Spleen (tissue), 11 donors: Measurements from ENCODE around the gene SNX10. TPM values are rescaled to one million over a fixed set of nuclear protein-coding genes. Genes with fewer than 3 reads are reported as not detected.

ENCODE experiments used
- DNase-seq: peaks from one replicate; pipeline ENCODE4 v3.0.0-alpha.2; 2020
- H3K27ac ChIP-seq, 8 donors: fragments of 200-600 bp; sonication (generic) in 7 of 8; 1 replicate in 4 of 8; 2 replicates in 4 of 8; pipeline versions ENCODE4 v1.5.0 to v1.8.0; 2016 to 2021; ENCODE audit warnings: inconsistent platforms in 4 of 8, mild to moderate bottlenecking in 4 of 8, moderate library complexity in 1 of 8
- H3K27me3 ChIP-seq, 7 donors: fragments of 200-600 bp; sonication (generic) in 6 of 7; replicated peaks in 1 of 7; 1 replicate in 4 of 7; 2 replicates in 3 of 7; pipeline versions ENCODE4 v1.5.0 to v1.8.0; 2016 to 2021; ENCODE audit warnings: inconsistent platforms in 3 of 7, mild to moderate bottlenecking in 1 of 7
- H3K36me3 ChIP-seq, 6 donors: fragments of 200-600 bp; sonication (generic) in 5 of 6; 1 replicate in 4 of 6; 2 replicates in 2 of 6; pipeline versions ENCODE4 v1.5.0 to v1.8.0; 2016 to 2021; ENCODE audit warnings: inconsistent platforms in 2 of 6
- H3K4me1 ChIP-seq, 6 donors: fragments of 200-600 bp; sonication (generic) in 5 of 6; 1 replicate in 3 of 6; 2 replicates in 3 of 6; pipeline versions ENCODE4 v1.5.0 to v1.8.0; 2016 to 2021; ENCODE audit warnings: inconsistent platforms in 3 of 6
- H3K4me3 ChIP-seq, 8 donors: fragments of 200-600 bp; sonication (generic) in 7 of 8; 1 replicate in 4 of 8; 2 replicates in 4 of 8; pipeline versions ENCODE4 v1.5.0 to v1.8.0; 2016 to 2021; ENCODE audit warnings: inconsistent platforms in 4 of 8, mild to moderate bottlenecking in 4 of 8, moderate library complexity in 2 of 8
- H3K9me3 ChIP-seq, 8 donors: fragments of 200-600 bp; sonication (generic) in 7 of 8; 1 replicate in 4 of 8; 2 replicates in 4 of 8; pipeline versions ENCODE4 v1.5.0 to v1.8.0; 2016 to 2021; ENCODE audit warnings: inconsistent platforms in 4 of 8
- POLR2A ChIP-seq, 3 donors: fragments of 450-650 bp; IDR thresholded peaks; one replicate each; pipeline ENCODE4 v1.5.1; 2017; ENCODE audit warnings: antibody characterized with exemption in 3 of 3, mild to moderate bottlenecking in 1 of 3
- POLR2AphosphoS5 ChIP-seq, 3 donors: sonication (generic); formaldehyde crosslinking; IDR thresholded peaks; one replicate each; pipeline ENCODE4 v1.5.1; 2017; ENCODE audit warnings: antibody characterized with exemption in 3 of 3
- WGBS, 5 donors: extraction: QIAGEN DNeasy Blood & Tissue Kit in 3 of 5; methylation state at CpG; one replicate each; pipeline versions ENCODE4 v1.1.5 to v1.1.7; 2013 to 2018; 5-methylcytosine and 5-hydroxymethylcytosine counted together
- intact Hi-C: fragments of 100-400 bp; cut with DNase I; formaldehyde crosslinking; loops from one replicate; pipeline ENCODE4 v1.15.0; 2023; ENCODE audit warnings: low total_unique reads
- polyA plus RNA-seq, 3 donors: library from polyadenylated mRNA; stranded (reverse); fragments of 200-250 nt; gene quantifications; one replicate each; pipeline ENCODE4 v1.2.1, GENCODE V29; 2013
- total RNA-seq, 7 donors: library from RNA; depleted of rRNA in 3 of 7; stranded (reverse); fragments of >200 nt in 3 of 7; fragmentation: NEBNext Ultra II Directional in 4 of 7; extraction: Animal tissue kit (Norgen Biotek cat#: 25700) in 4 of 7; gene quantifications; one replicate each; pipeline versions ENCODE4 v1.1.0 to v1.2.1, GENCODE V29; 2016 to 2021
- TF ChIP-seq, protein P1 (sequence below), 11 experiments: fragments of 200-600 bp in 7 of 11; fragments of 450-650 bp in 4 of 11; sonication (generic) in 4 of 11; IDR thresholded peaks in 8 of 11; conservative IDR thresholded peaks in 3 of 11; 1 replicate in 7 of 11; 2 replicates in 4 of 11; pipeline versions ENCODE4 v1.4.0 to v1.8.0; 2016 to 2021; ENCODE audit warnings: antibody characterized with exemption in 11 of 11, inconsistent platforms in 4 of 11, mild to moderate bottlenecking in 1 of 11
- donor health status: healthy with polysubstance abuse.
- donor health status: DM: no; HTN: no; CAD: no; lungs with moderate emphysema.
- donor health status: DM: no; HTN: no; CAD: no.
- donor health status: Bipolar disorder and iron deficiency.
- donor health status: healthy.
- donor health status: DM: no; HTN: no; CAD: no.
- donor health status: DM: yes; HTN: yes; CAD: no.

The SNX10 gene
- total and polyA plus RNA-seq, 10 donors = 20.8 to 46.3 (median 38.7) TPM

DNA sequence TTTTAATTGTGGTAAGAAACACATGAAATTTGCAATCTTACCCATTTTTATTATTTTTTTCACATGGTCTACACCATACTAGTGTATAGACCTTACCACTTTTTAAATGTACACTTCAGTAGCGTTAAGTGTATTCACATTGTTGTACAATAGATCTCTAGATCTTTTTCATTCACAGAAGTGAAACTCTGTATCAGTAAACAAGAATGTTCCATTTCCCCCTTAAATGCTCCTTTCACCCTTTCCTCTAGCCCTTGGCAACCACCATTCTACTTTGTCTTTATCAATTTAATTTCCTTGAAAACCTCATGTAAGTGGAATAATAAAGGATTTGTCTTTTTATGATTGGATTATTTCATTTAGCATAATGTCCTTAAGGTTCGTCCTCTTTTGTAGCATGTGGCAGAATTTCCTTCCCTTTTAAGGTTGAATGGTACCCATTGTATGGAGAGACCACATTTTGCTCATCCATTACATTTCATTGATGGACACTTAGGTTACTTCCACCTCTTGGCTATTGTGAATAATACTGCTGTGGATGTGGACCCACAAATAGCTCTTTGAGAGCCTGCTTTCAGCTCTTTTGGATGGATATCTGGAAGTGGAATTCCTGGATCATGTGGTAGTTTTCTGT lies 45.7 kb downstream of the SNX10 start:
- Histone ChIP-seq H3K4me1 (peaks cover 16 to 88% (median 29%) of the 10 kb centered on the region in 6 donors), H3K4me3 (no peak overlapping the region), H3K36me3 (no peaks in the 10 kb centered on the region), H3K27me3 (no peaks in the 10 kb centered on the region), H3K27ac (peak overlapping the region in 7 of 8 donors; percentile 0 to 86 (median 79)), H3K9me3 (peaks cover 0 to 5% (median 0%) of the 10 kb centered on the region in 8 donors)
- no peak for DNase-seq
- 22 to 51% (median 34%) methylated on average over 2 of the region's 2 CpGs for WGBS, 5 donors
- intact Hi-C loops = no loop called here
- TF ChIP-seq, protein P1, sequence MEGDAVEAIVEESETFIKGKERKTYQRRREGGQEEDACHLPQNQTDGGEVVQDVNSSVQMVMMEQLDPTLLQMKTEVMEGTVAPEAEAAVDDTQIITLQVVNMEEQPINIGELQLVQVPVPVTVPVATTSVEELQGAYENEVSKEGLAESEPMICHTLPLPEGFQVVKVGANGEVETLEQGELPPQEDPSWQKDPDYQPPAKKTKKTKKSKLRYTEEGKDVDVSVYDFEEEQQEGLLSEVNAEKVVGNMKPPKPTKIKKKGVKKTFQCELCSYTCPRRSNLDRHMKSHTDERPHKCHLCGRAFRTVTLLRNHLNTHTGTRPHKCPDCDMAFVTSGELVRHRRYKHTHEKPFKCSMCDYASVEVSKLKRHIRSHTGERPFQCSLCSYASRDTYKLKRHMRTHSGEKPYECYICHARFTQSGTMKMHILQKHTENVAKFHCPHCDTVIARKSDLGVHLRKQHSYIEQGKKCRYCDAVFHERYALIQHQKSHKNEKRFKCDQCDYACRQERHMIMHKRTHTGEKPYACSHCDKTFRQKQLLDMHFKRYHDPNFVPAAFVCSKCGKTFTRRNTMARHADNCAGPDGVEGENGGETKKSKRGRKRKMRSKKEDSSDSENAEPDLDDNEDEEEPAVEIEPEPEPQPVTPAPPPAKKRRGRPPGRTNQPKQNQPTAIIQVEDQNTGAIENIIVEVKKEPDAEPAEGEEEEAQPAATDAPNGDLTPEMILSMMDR (IDR thresholded peaks at IDR 0.05 in 8 of 11, conservative IDR thresholded peaks at IDR 0.05 in 3 of 11) = no peak
- TF ChIP-seq POLR2AphosphoS5 (IDR thresholded peaks at IDR 0.05) (no peak), POLR2A (IDR thresholded peaks at IDR 0.05) (no peak)

DNA sequence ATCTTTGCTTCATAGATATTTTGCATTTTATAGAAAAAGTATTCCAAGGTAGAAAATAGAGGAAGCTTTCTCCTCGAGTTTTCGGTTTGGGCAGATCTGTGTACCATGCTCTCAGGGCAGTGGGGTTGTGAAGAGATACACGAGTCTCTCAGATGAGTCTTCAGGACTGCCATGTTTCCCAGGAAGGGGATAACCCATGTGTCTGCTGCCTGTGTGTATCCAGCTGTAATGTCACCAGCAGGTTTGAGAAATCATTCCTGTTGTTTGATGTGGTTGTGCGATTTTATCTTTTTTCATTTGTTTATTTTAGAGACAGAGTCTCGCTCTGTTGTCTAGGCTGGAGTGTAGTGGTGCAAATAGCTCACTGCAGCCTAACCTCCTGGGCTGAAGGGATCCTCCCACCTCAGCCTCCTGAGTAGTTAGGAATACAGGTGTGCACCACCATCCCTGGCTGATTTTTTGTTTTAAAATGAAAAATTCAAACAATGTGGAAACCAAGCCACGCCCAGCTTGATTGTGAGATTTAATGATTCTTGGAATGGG lies 48.9 kb downstream of the SNX10 start:
- H3K27ac ChIP-seq = no peak overlapping the region
- H3K4me1 ChIP-seq = peaks cover 3 to 62% (median 14%) of the 10 kb centered on the region in 6 donors
- intact Hi-C loops = no loop called here
- no peak overlapping the region for H3K4me3 ChIP-seq
- H3K36me3 ChIP-seq = peaks cover 0 to 22% (median 0%) of the 10 kb centered on the region in 6 donors
- DNase-seq = no peak
- TF ChIP-seq POLR2A (IDR thresholded peaks at IDR 0.05) (no peak), POLR2AphosphoS5 (IDR thresholded peaks at IDR 0.05) (no peak)
- TF ChIP-seq, protein P1 (IDR thresholded peaks at IDR 0.05 in 8 of 11, conservative IDR thresholded peaks at IDR 0.05 in 3 of 11) = no peak
- no peaks in the 10 kb centered on the region for H3K27me3 ChIP-seq
- WGBS, 5 donors = 84 to 96% (median 91%) methylated on average over 6 of the region's 6 CpGs
- no peaks in the 10 kb centered on the region for H3K9me3 ChIP-seq

DNA sequence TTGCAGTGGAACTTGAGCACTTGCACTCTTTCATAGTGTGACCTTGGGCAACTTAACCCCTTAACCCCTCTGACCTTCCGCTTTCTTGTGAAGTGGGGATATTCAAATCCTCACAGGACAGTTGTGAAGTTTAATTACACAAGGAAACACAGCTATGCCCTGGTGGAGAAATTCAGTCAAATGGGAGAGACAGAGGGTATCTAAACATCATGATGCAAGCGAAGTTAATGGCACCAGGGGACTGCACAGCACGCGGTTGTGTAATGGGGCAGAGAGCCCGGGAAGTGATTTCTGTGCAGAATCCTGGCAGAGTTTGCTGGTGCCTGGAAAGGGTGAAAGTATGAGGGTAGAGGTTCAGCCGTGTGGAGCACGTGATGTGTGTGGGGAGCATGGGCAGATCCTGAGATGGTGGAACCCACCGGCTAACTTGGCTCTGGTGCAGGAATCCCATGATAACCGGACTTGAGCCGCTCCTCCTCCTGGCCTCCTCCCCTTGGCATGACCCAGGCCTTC lies 51.7 kb downstream of the SNX10 start:
- H3K27me3 ChIP-seq = no peaks in the 10 kb centered on the region
- no peak overlapping the region for H3K4me3 ChIP-seq
- 88 to 98% (median 93%) methylated on average over 10 of the region's 10 CpGs for WGBS, 5 donors
- no peak overlapping the region for H3K27ac ChIP-seq
- TF ChIP-seq POLR2AphosphoS5 (IDR thresholded peaks at IDR 0.05) (no peak), POLR2A (IDR thresholded peaks at IDR 0.05) (no peak)
- TF ChIP-seq, protein P1 (IDR thresholded peaks at IDR 0.05 in 8 of 11, conservative IDR thresholded peaks at IDR 0.05 in 3 of 11) = no peak
- H3K9me3 ChIP-seq = no peaks in the 10 kb centered on the region
- DNase-seq = no peak
- intact Hi-C loops = no loop called here
- peaks cover 0 to 48% (median 2%) of the 10 kb centered on the region in 6 donors for H3K4me1 ChIP-seq
- peaks cover 0 to 50% (median 10%) of the 10 kb centered on the region in 6 donors for H3K36me3 ChIP-seq

DNA sequence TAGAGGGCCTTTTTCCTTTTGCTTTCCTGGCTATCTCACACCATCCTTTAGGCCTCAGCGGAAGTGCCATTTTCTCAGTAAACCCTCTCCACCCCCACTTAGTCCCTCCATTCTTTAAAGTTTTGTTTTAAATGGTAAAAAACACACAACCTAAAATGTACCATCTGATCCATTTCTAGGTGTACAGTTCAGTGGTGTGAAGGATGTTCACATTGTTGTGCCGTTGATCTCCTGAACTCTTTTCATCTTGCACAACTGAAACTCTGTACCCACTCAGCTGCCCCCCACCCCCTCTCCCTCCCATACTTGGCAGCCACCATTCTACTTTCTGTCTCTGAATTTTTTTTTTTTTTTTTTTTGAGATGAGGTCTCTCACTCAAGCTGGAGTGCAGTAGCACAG lies 52.2 kb downstream of the SNX10 start:
- Histone ChIP-seq H3K9me3 (no peaks in the 10 kb centered on the region), H3K4me3 (no peak overlapping the region), H3K27ac (no peak overlapping the region), H3K4me1 (peaks cover 0 to 50% (median 2%) of the 10 kb centered on the region in 6 donors), H3K27me3 (no peaks in the 10 kb centered on the region), H3K36me3 (peaks cover 0 to 54% (median 12%) of the 10 kb centered on the region in 6 donors)
- no peak for DNase-seq
- no peak for TF ChIP-seq POLR2A (IDR thresholded peaks at IDR 0.05)
- TF ChIP-seq, protein P1 (IDR thresholded peaks at IDR 0.05 in 8 of 11, conservative IDR thresholded peaks at IDR 0.05 in 3 of 11) = no peak
- no peak for TF ChIP-seq POLR2AphosphoS5 (IDR thresholded peaks at IDR 0.05)
- intact Hi-C loops = no loop called here
- WGBS, 5 donors = 86 to 94% (median 91%) methylated on average over 2 of the region's 2 CpGs
